ENCODE results near the gene TGFB2.

Gene TGFB2

GRCh38 chr1:218429301-218429700, 84.2 kb downstream of the TGFB2 start:
- no peak for DNase-seq

GRCh38 chr1:218430346-218430745, 85.2 kb downstream of the TGFB2 start:
- DNase-seq: no peak

DNA sequence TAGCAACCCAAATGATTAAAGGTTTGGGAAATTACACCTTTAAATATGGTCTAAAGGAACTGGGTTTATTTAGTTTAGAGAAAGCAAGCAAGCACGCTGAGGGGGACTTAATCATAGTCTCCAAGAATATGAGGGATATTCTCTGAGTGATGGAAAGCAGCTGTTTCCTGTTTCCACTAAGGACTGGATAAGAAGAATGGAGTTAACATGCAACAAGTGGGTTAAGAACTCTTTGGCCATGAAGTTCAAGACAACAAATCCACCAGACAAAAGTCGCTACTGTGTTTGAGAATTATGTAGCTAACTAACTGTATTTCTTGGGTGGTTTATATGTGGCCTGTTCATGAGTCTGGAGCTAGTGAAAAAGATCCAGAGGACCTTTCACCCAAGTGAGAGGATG, 85.7 kb downstream of the TGFB2 start:
- DNase-seq: no peak

DNA sequence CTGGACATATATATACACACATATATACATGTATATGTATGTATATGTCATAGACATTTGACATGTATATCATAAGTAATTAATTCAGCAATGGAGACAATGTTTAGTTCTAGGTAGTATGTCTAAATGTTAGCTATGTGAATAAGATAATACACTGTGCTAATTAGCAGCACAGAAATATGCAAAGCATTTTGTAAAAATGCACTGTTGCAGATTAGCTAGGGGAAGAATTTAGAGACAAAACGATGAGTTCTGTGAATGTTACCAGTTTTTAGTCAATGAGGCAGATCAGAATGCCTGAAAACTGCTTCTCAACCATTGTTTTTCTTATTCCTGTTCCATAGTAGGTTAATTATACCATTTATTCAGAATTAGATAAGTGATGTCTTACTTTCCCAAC, 86.3 kb downstream of the TGFB2 start:
- DNase-seq: no peak

GRCh38 chr1:218433744-218434143, 88.6 kb downstream of the TGFB2 start:
- no peak for DNase-seq

- DNase-seq: no peak
Observed at GRCh38 chr1:218435528-218435927, 90.4 kb downstream of the TGFB2 start.

DNA sequence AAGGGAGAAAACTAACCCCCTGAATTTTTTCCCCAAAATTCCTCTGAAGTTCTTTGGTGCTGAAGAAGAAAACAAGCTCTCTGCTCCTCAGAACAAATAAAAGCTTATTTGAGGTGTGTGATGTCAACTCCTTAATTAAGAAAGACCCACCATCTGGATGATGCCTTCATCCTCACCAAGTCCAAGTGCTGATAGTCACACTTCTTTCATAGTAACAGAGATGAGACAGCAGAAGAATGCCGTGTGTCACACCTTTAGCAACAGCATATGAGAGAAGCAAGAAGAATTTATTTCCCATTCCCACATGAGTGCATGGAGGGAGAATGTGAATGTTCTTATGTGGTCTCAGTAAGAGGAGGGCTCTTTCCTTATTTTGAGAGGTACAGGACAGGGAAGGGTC, 91.2 kb downstream of the TGFB2 start:
- DNase-seq: no peak

- no peak for DNase-seq
Observed at GRCh38 chr1:218436997-218437396, 91.9 kb downstream of the TGFB2 start.

DNA sequence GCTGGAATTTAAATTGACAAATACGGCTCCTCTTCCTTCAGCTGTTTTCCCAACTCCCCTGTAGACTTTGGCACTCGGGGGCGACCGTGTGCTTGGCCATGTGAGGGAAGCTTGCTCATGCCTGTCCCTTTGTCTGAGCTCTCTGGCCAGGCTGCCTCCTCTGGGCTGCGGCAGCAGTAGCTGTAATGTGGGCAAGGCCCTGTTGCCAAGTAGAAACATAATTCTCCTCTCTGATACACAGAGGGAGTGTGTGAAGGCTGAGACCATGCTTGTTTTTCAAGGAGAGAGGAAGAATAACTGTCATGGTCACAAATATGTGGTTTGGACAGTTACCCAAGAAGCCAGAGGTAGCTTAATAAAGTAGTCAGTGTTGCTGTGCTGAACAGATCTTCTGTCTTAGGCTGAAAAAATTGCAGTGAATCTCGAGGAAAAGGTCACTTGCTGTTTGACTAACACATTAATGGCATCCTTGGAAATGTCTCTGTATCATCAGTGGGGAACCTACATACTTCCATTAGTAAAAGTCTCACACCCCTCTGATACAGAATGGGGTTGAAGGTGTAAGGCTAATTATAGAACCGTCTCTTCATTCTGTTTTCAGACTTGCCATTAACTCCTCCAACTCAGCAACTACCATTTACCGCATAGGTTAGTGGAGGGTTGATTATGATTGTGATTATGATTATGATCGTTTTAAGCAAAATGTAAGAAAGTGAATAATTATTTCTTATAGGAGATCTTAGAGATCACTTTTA, 94.6 kb downstream of the TGFB2 start:
- DNase-seq: no peak

DNA sequence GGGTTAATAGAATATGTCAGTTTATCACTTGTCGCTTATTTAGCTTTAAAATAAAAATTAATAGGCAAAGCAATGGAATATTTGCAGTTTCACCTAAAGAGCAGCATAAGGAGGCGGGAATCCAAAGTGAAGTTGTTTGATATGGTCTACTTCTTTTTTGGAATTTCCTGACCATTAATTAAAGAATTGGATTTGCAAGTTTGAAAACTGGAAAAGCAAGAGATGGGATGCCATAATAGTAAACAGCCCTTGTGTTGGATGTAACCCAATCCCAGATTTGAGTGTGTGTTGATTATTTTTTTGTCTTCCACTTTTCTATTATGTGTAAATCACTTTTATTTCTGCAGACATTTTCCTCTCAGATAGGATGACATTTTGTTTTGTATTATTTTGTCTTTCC, 98.1 kb downstream of the TGFB2 start:
- no peak for DNase-seq

GRCh38 chr1:218444173-218444572, 99.0 kb downstream of the TGFB2 start:
- no peak for DNase-seq

GRCh38 chr1:218444588-218444987, 99.5 kb downstream of the TGFB2 start:
- no peak for DNase-seq

DNA sequence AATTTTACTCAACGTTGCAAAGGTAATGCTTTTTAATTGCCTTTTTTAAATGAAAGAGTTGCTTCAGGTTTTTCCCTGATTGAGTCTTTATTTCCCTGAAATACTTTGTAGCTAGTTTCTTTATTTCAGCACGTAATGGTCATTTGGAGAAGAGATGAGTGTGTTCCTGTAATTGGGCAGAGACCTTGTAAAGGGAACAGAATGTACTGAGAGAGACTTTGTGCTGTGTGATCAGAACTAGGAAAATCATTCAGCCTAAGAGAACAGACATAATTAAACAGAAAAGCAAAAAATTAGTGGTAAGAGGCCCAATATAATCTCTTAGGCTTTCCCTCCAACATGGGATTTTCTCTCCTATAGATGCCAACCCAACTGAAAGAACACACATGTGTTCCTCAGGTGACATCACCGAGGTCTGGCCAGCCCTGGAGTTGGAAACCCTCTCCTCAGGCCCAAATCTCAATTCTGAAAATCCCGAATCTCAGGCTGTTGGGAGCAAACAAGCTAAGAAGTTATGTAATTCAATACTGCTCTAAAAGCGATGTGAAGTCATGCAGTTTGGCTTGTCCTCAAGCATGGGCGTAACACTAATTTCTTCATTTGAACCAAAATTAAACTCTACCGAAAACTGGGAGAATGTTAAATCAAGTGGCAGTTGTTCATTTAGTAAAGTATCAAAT, 102.0 kb downstream of the TGFB2 start:
- DNase-seq: no peak

GRCh38 chr1:218451415-218451814, 106.3 kb downstream of the TGFB2 start:
- no peak for DNase-seq

- DNase-seq: no peak
Observed at GRCh38 chr1:218454700-218455282, 109.7 kb downstream of the TGFB2 start.

GRCh38 chr1:218456444-218456843, 111.3 kb downstream of the TGFB2 start:
- no peak for DNase-seq

DNA sequence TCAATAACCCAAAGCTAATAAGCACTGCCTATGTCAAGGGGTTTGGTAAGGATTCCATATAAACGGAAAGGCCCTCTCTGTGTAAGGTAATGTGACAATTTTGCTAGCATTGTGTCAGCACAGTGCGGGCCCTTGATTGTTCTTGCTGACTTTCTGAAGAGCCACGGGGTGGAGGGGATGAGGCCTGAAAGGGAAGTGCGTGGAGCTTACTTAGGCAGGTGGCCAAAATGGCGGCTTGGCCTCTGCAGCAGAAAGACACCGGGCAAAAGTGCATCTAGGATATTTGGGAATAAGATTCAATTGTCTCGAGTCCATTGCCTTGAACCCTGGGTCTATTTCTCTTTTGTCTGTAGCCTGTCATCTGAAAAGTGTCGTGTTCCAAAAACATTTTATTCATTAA, 114.3 kb downstream of the TGFB2 start:
- DNase-seq: no peak

GRCh38 chr1:218459878-218460711, 115.0 kb downstream of the TGFB2 start:
- DNase-seq: no peak

- no peak for DNase-seq
Observed at GRCh38 chr1:218461351-218461750, 116.2 kb downstream of the TGFB2 start.

GRCh38 chr1:218462116-218462515, 117.0 kb downstream of the TGFB2 start:
- no peak for DNase-seq

- no peak for DNase-seq
Observed at GRCh38 chr1:218462587-218462986, 117.5 kb downstream of the TGFB2 start.

GRCh38 chr1:218463194-218464156, 118.3 kb downstream of the TGFB2 start:
- no peak for DNase-seq

Measured in NCI-H2171 (cell line).